Motor neuron (in vitro differentiated cells): ENCODE results near the gene KLHL35. TPM values are rescaled to one million over a fixed set of nuclear protein-coding genes. Genes with fewer than 3 reads are reported as not detected.

Experiments
- ATAC-seq, 8 experiments: fragments of 200-7000 bp; cut with Tn5 transposase; replicated peaks in 6 of 8; 2 replicates each; pipeline ENCODE4 v1.8.0; 2021; ENCODE audit warnings: mild to moderate bottlenecking in 8 of 8, moderate library complexity in 8 of 8
- H3K27ac ChIP-seq, 2 donors: fragments of 250-450 bp; sonication (Bioruptor Pico); 2 replicates each; pipeline ENCODE4 v1.9.0; 2021; ENCODE audit warnings: antibody characterized with exemption in 2 of 2, mild to moderate bottlenecking in 2 of 2, moderate library complexity in 1 of 2
- H3K4me1 ChIP-seq, 2 donors: fragments of 250-450 bp; sonication (Bioruptor Pico); replicated peaks in 1 of 2; 2 replicates each; pipeline ENCODE4 v1.6.1; 2021; ENCODE audit warnings: antibody characterized with exemption in 2 of 2, mild to moderate bottlenecking in 2 of 2, moderate library complexity in 1 of 2
- H3K4me3 ChIP-seq, 5 donors: fragments of 250-450 bp; sonication (Bioruptor Pico); 2 replicates each; pipeline ENCODE4 v1.9.0; 2021; ENCODE audit warnings: antibody characterized with exemption in 5 of 5, mild to moderate bottlenecking in 5 of 5, moderate library complexity in 4 of 5
- WGBS, 10 experiments: fragments of 450-650 bp; shearing (Covaris generic); methylation state at CpG; one replicate each; pipeline ENCODE4 v1.0.0; 2022; 5-methylcytosine and 5-hydroxymethylcytosine counted together
- in situ Hi-C, 9 experiments: fragments of 400-800 bp; cut with MboI; loops; one replicate each; pipeline ENCODE4 v1.15.0; 2021; ENCODE audit warnings: low sequenced_read_pairs in 9 of 9, low pct_unique_long_range_greater_than_20kb in 2 of 9; ENCODE audit not compliant: unreplicated experiment in 9 of 9
- total RNA-seq, 8 experiments: library from RNA; unstranded; fragments of 300-600 nt; gene quantifications; 2 replicates each; pipeline versions ENCODE4 v1.2.3 to v1.2.4, GENCODE V29; 2022

The KLHL35 gene
- total RNA-seq, 8 experiments from 2014 or later = 0.56 to 16.9 (median 6.3) TPM

DNA sequence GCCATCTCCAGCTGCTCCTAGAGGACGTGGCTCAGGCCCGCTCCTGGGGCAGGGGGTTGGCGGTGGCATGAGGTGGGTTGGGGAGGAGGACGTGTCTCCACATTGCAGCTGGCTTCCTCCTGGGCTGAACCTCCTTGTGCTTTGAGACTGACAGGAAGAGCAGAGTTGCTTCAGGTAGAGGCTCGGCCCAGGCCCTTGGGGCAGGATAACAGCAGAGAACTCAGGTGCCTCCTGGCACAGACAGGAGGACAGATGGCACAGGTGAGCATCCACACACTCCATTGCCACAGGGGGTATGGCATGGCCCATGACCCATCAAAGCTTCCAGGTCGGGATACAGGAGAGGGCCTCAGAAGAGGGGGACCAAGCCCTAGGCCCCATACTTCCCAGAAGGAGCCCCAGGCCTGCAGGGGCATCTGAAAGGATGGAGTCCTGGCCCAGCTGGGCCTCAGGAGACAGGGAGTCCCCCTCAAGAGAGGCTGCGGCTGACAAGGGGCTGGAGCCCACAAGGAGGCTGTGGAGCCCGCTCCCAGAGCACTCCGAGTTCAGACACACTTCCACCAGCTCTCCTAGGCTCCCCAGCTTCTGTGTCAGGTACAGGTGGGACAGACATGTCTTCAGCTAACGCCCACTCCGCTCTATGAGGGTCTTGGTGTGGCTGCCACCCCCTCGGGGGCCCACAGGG, 2.0 kb upstream of the KLHL35 start:
- WGBS, 10 experiments = 20 to 90% methylated on average over 1 to 2 of the region's 12 CpGs; no CpG with 5 or more reads in 8 of the 10 experiments

DNA sequence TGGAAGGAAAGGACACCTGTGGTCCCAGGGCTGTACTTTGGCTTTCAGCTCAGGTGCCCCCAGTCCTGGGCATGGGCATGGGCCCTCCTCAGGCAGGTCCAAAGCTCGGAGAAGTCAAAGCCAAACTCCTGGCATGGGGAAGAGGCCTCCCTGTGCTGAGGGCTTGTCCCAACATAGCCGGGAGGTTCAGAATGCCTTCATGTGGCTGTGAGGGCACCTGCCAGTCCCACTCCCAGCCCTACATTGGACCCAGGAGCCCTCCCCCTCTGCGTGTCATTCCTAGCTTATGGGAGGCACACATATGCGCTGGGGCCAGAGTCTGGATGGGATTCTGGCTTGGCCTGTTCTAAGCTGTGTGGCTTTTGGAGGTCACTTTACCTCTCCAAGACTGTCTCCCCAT, 1.0 kb upstream of the KLHL35 start:
- no peak for ATAC-seq
- no peak overlapping the region for H3K27ac ChIP-seq
- 67 to 100% methylated on average over 1 to 2 of the region's 4 CpGs; no CpG with 5 or more reads in 8 of the 10 experiments for WGBS, 10 experiments
- H3K4me3 ChIP-seq = no peak overlapping the region
- peaks cover 20 to 38% of the 10 kb centered on the region in 2 donors for H3K4me1 ChIP-seq
- in situ Hi-C loops = no loop called here

More for the DNA sequence above, 2.0 kb upstream of the KLHL35 start:
- no peak overlapping the region for H3K27ac ChIP-seq
- in situ Hi-C loops = no loop called here
- H3K4me1 ChIP-seq = peaks cover 18 to 30% of the 10 kb centered on the region in 2 donors
- no peak overlapping the region for H3K4me3 ChIP-seq
- no peak for ATAC-seq

DNA sequence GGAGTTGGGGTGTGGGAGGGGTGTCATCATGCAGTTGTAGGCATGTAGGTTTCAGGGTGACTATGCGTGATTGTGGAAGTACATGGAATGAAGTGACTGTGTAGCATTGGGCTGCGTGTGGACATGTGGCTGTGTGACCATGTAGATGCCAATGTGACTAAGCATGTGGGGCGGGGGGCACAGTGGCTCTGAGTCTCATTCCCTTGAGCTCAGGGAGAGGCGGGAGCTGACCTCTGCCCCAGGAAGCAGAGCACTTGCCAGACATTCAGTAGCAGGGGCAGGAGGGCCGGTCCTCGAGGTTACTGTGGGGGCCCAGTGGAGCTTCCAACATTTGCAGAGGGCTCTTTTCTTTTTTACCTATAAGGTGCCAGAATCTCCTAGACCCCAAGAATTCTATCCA, 440 bp upstream of the KLHL35 start:
- ATAC-seq = peak in 5 of 8 experiments; percentile 1 to 5 (median 3)
- Histone ChIP-seq H3K4me3 (peak overlapping the region in 2 of 5 donors; percentile 20 to 41), H3K4me1 (peaks cover 20 to 42% of the 10 kb centered on the region in 2 donors), H3K27ac (no peak overlapping the region)
- in situ Hi-C loops = no loop called here
- WGBS, 10 experiments = 13 to 100% (median 70%) methylated on average over 1 to 3 of the region's 6 CpGs; no CpG with 5 or more reads in 5 of the 10 experiments

DNA sequence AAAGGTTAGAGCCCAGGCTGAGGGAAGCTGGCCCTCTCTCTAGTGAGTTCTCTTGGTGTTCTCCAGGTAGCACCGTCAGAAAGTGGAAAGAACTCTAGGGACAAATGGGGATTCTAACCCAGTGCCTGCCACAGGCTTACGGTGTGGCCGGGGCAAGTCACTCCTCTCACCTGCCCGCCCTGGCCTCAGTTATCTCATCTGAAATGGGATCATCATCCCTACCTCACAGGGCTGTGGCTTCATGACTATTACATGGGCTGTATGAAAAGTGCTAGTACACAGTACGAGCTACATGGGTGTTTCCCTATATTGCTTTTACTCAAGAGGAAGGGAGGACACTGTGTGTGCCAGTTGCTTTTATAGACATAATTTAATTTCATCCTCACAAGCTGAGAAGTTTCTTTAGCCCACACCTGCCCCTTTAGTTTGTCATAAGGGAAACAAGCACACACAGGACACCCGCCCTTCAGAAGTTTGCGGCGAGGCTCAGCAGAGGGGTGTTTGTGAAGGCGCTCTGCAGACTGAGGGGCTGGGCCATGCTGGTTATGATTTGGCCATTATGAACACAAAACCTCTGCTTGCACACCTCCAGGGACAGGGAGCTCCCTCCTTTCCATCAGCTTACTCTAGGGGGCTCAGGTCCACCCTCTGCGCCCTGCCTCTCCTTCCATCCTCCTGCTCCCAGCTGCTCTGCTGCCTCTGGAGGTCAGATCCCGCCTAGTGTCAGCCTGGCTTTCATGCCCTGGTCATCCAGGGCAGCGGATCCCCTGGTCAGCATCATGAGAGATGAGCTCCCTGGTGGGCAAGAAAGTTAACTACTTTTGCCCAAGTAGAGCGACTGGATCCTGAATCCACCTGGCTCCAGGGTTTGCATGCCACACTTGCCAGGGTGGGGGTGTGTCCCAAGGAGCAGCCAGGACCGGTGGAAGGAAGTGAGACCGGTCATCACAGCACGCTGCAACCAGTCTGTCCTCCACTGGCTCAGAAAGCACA, 1.2 kb downstream of the KLHL35 start:
- H3K4me3 ChIP-seq = peak overlapping the region; percentile 20 to 41 (median 32)
- ATAC-seq = no peak
- H3K27ac ChIP-seq = no peak overlapping the region
- WGBS, 10 experiments = 18 to 80% (median 38%) methylated on average over 1 to 8 of the region's 16 CpGs; no CpG with 5 or more reads in 1 of the 10 experiments
- peaks cover 20 to 42% of the 10 kb centered on the region in 2 donors for H3K4me1 ChIP-seq
- in situ Hi-C loops = no loop called here

DNA sequence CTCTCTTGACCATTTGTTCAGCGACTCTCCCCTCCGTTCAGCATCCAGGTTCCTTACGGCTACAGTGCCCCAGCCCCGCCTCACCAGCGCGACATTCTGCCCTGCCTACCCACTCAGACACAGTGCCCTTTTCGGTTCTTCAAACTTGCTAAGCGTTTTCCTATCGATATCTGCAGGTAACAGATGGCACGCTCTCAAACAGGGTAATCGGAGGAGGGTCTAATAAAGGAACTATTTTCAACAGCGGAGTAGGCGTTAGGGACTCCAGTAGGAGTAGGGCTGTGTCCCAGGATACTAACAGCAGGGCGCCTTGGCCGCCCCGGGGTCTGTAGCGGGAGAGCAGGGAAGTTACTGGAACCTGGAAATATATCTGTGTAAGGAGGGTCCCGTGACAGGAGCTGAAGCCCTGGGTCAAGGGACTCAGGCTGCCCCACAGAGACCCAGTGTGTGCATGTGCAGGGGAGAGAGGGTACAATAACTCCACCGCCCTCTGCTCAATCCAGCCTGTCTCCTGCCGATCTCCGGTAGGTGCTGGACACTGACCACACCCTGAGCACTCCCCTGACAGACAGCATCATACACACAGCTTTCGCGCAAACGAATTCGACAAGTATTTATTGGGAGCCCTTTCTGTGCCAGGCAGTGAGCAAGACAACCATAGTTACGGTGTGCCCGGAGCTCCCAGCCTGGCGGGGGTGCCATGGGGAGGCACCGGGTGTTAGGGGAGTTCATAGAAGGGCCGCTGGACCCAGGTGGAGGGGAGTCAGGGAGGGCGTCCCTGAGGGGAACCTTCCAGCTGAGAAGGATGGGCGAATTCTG, 2.1 kb downstream of the KLHL35 start:
- 6 to 39% (median 14%) methylated on average over 3 to 18 of the region's 32 CpGs; no CpG with 5 or more reads in 2 of the 10 experiments for WGBS, 10 experiments
- ATAC-seq = peak in 5 of 8 experiments; percentile 3 to 15 (median 12)
- peaks cover 20 to 42% of the 10 kb centered on the region in 2 donors for H3K4me1 ChIP-seq
- in situ Hi-C loops = no loop called here
- H3K4me3 ChIP-seq = peak overlapping the region; percentile 26 to 36 (median 30)
- peak overlapping the region; percentile 59 to 79 for H3K27ac ChIP-seq

DNA sequence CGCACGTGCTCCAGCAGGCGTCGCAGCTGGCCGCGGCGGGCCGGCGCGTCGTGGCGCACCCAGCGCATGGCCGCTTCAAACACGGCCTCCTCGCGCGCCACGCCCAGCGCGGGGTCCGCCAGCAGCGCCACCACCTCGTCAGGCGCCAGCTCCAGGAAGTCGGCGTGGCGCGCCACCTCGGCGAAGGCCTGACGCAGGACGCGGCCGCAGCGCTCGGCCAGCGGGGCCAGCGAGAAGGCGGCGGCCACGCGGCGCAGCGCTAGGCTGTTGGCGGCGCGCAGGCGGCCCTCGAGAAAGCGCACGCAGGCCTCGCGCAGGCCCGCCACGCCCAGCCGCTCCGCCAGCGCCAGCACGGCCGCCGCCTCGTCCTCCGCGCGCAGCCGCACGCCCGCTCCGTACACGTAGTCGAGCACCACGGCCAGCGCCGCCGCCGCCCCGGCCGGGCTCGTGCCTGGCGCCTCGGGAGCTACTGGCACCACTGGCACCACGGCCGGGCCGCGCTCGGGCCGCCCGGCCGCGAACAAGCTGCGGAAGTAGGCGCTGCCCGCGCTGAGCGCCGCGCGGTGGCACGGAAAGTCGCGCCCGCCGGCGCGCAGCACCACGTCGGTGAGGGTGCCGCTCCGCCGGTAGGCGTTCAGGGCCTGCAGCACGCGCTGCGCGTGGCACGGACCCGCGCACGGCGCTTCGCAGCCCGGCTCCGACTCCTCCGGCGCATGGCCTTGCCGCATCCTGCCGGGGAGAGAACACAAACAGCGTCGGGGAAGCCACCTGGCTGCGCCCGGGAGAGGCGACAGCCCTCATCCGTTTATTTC, 2.9 kb downstream of the KLHL35 start:
- peak; percentile 52 to 80 (median 66) for ATAC-seq
- Histone ChIP-seq H3K4me3 (peak overlapping the region; percentile 26 to 36 (median 30)), H3K27ac (peak overlapping the region; percentile 59 to 79), H3K4me1 (peaks cover 20 to 42% of the 10 kb centered on the region in 2 donors)
- WGBS, 10 experiments = 0 to 35% (median 4%) methylated on average over 2 to 85 of the region's 134 CpGs; no CpG with 5 or more reads in 4 of the 10 experiments
- in situ Hi-C loops = no loop called here

DNA sequence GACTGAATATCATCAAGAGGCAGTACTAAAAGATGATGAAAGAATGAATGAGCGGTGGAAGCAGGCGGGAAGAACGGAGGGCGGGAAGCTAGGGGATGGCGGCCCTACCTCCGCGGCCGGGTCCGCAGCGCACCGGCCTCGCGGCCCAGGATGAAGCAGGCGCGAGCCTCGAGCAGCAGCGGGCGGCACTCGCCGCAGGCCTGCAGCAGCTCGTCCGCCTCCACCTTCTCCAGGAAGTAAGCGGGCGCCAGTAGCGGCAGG, 3.4 kb downstream of the KLHL35 start:
- Histone ChIP-seq H3K27ac (peak overlapping the region; percentile 10 to 40), H3K4me1 (peaks cover 23 to 45% of the 10 kb centered on the region in 2 donors), H3K4me3 (peak overlapping the region in 4 of 5 donors; percentile 26 to 36 (median 30))
- no peak for ATAC-seq
- WGBS, 10 experiments = 10 to 100% (median 60%) methylated on average over 1 to 20 of the region's 25 CpGs; no CpG with 5 or more reads in 5 of the 10 experiments
- in situ Hi-C loops = no loop called here

DNA sequence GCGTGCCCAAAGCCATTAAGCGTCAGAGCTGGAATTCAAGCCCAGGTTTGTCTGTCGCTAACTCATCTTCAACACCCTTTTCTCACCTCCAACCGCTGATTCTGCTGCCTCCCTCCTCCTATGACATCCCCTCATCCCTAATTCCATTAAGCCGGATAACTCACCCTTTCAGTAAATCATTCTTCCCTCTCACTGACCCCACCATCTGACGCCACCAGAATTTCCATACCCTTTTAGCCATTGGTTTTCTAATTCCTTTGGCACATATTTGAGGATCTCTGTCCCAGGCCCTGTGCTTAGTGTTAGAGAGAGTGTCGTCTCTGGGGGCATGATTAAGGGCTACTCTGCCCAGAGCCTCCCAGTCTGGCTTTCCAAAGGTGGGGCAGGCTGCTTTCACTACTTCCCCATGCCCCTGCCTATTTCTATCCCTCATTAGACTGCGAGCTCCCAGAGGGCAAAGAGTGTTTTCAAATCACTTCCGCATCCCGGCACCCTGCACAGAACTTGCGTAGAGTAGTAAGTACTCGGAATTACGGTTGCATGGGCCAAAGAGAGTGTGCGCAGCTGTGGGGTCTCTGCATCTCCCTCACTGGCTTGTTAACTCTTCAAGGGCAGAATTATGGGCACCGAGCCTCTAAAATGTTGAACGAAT, 3.9 kb downstream of the KLHL35 start:
- no peak for ATAC-seq
- in situ Hi-C loops = no loop called here

DNA sequence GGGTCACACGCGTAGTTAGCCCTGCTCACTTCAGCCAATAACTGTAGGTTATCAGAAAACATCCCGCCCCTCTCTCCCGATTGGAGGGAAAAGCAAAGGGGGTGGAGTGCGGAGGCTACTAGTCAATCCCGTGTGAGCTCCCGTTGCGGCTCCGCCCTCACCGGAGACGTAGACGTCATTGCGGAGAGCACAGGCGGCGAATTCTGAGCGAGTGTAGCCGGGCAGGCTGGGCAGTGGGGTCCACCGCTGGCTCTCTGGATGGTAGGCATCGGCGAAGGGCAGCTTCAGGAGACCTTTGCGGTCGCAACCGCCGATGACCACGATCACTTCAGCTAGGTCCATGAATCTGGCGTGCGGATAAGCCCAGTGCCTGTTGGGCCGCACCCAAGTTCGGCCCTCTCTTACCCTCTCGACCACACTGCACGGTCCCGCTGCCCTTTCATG, 4.7 kb downstream of the KLHL35 start:
- in situ Hi-C loops = no loop called here
- Histone ChIP-seq H3K4me3 (peak overlapping the region; percentile 25 to 50 (median 30)), H3K4me1 (peaks cover 26 to 47% of the 10 kb centered on the region in 2 donors), H3K27ac (peak overlapping the region; percentile 51 to 63)
- peak in 7 of 8 experiments; percentile 57 to 78 (median 74) for ATAC-seq
- WGBS, 10 experiments = 0 to 67% (median 24%) methylated on average over 2 to 8 of the region's 32 CpGs; no CpG with 5 or more reads in 2 of the 10 experiments

More for the DNA sequence above, 3.9 kb downstream of the KLHL35 start:
- Histone ChIP-seq H3K4me1 (peaks cover 27 to 49% of the 10 kb centered on the region in 2 donors), H3K27ac (peak overlapping the region in 1 of 2 donors; percentile 40), H3K4me3 (peak overlapping the region in 1 of 5 donors; percentile 50)
- 60 to 100% (median 89%) methylated on average over 1 to 15 of the region's 16 CpGs for WGBS, 10 experiments

DNA sequence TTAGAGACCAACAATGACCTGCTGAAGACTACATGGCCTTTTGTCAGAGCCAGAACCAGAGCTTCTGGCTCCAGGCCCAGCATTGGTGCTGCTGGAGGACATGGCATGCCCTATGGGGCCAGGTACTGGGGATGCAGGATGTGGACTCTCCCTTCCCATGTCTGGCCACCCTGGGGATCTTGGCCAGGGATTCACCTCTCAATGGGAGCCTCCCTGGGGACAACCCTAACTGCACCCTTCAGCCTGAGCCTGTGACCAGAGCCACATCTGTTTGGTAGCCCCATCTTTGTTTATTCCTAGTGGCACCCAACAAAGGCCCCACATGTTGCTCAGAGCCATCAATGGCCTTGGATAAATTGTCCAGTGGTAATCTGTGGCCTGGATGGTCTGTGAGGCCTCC, 5.8 kb downstream of the KLHL35 start:
- Histone ChIP-seq H3K4me1 (peaks cover 18 to 36% of the 10 kb centered on the region in 2 donors), H3K4me3 (no peak overlapping the region), H3K27ac (no peak overlapping the region)
- no peak for ATAC-seq
- in situ Hi-C loops = no loop called here

DNA sequence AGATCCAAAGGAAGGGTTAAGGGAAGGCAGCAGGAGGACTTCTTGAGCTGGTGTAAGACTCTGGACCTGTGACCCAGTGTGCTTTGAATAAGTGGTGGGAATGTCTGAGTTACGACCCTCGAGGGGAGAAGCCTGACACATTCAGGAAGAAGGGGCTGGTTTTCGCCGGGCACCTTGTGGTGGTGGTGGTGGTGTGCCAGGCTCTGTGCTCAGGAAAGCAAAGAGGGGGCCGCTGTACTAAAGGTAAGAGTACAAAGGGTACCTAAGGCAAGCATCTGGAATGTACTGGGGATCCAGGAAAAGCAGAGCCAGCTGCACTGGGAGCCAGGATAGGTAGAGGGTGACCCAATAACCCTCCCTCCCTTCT, 6.3 kb downstream of the KLHL35 start:
- H3K4me1 ChIP-seq = peaks cover 18 to 39% of the 10 kb centered on the region in 2 donors
- no peak for ATAC-seq
- 83 to 100% (median 94%) methylated on average over 1 to 4 of the region's 5 CpGs; no CpG with 5 or more reads in 6 of the 10 experiments for WGBS, 10 experiments
- H3K27ac ChIP-seq = no peak overlapping the region
- in situ Hi-C loops = no loop called here
- no peak overlapping the region for H3K4me3 ChIP-seq
